Measurements from ENCODE around the gene TPM2. TPM values are rescaled to one million over a fixed set of nuclear protein-coding genes. Genes with fewer than 3 reads are reported as not detected.
A peak's percentile ranks its signal among the peaks of the same experiment; 100 is the strongest.

Gene TPM2
- total and polyA plus RNA-seq, 9 of the 15 experiments (the other 6 are each of a cell fraction or from before 2014, with no cell fraction given) = 0.28 to 16.1 (median 4.5) TPM

- TF ChIP-seq ZBTB40 (IDR thresholded peaks at IDR 0.05) (peak; percentile 95), ZBTB40 (CRISPR knock-in tag; IDR thresholded peaks at IDR 0.05) (no peak), CTBP1 (IDR thresholded peaks at IDR 0.05; ENCODE audit: borderline replicate concordance) (peak; percentile 46; the same call in 1 of the 2 replicates), RFX5 (IDR thresholded peaks at IDR 0.05; ENCODE audit: low read depth, low read length) (no peak), ZBTB12 (CRISPR knock-in tag; IDR thresholded peaks at IDR 0.05) (peak; percentile 73), POLR2H (tag; IDR thresholded peaks at IDR 0.05; ENCODE audit: low read depth) (peak; percentile 42; the same call in 1 of the 2 replicates), PTRF (tag; IDR thresholded peaks at IDR 0.05) (no peak), MAFG (tag; conservative IDR thresholded peaks at IDR 0.05) (no peak), ELK1 (CRISPR knock-in tag; IDR thresholded peaks at IDR 0.05) (no peak), SETDB1 (IDR thresholded peaks at IDR 0.05; ENCODE audit: low read length) (no peak), XRCC5 (IDR thresholded peaks at IDR 0.05; ENCODE audit: low read depth, low read length) (peak; percentile 35; the same call in 1 of the 2 replicates), ZBTB11 (CRISPR knock-in tag; IDR thresholded peaks at IDR 0.05) (peak; percentile 53 to 96 (median 79); a peak in 5 of 6 replicates)
Observed at GRCh38 chr9:35732185-35732799, 42.6 kb upstream of the TPM2 start, which contains the start of the genes CREB3 and TLN1 (continued).
